Endothelial cell of umbilical vein (primary cell): ENCODE results near the gene DSG4.

Experiments used
- EZH2 ChIP-seq: IDR thresholded peaks from 2 replicates; pipeline ENCODE4 v1.6.1; 2012; ENCODE audit warnings: borderline replicate concordance, low read depth, mild to moderate bottlenecking, moderate library complexity, low read length, inconsistent platforms; ENCODE audit not compliant: severe bottlenecking
- POLR2AphosphoS5 ChIP-seq: IDR thresholded peaks from 2 replicates; pipeline ENCODE4 v1.6.1; 2012; ENCODE audit warnings: low read depth, mild to moderate bottlenecking, control low read depth, low read length, moderate library complexity; ENCODE audit not compliant: insufficient read depth

DNA sequence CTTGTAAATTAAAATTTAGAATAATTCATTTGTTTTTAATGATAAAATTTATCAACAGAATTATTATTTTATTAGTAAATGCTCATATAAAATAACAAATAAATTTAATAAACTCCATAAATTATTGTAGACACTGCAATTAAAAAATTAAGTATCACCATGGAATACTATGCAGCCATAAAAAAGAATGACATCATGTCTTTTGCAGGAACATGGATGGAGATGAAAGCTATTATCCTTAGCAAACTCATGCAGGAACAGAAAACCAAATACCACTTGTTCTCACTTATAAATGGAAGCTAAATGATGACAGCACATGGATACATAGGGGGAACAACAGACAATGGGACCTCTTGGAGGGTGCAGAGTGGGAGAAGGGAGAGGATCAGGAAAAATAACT is 41.3 kb downstream of the DSG4 start:
- TF ChIP-seq EZH2 = no peak
- no peak for TF ChIP-seq POLR2AphosphoS5
